ENCODE results near the gene CCL15. TPM values are rescaled to one million over a fixed set of nuclear protein-coding genes. Genes with fewer than 3 reads are reported as not detected.
"Not testable (repeated sequence)": the region's sequence is repeated elsewhere in the genome, so short reads cannot be mapped to it uniquely, and the experiment has no call there.

The CCL15 gene
- total and polyA plus RNA-seq, 2 of the 13 experiments (the other 11 are each of a cell fraction or from before 2014, with no cell fraction given) = 29.2 to 45.9 TPM

GRCh38 chr17:35998018-35998545, 3.3 kb downstream of the CCL15 start (continued):
- TF ChIP-seq ZSCAN29 (CRISPR knock-in tag; conservative IDR thresholded peaks at IDR 0.05) (no peak), CTCF (CRISPR knock-in tag; IDR thresholded peaks at IDR 0.05) (no peak), ZNF383 (CRISPR knock-in tag; IDR thresholded peaks at IDR 0.05; ENCODE audit: borderline replicate concordance) (no peak), HNF4A (CRISPR knock-in tag; IDR thresholded peaks at IDR 0.05) (no peak), RARG (CRISPR knock-in tag; IDR thresholded peaks at IDR 0.05; ENCODE audit: low read depth) (no peak), ZNF552 (CRISPR knock-in tag; IDR thresholded peaks at IDR 0.05; ENCODE audit: borderline replicate concordance) (no peak)

- H2AFZ ChIP-seq (ENCODE audit: low read length); ATAC-seq; H3K9me3 ChIP-seq (ENCODE audit: low read length); H3K27ac ChIP-seq (ENCODE audit: extremely low read length, insufficient read depth, low read length); H4K20me1 ChIP-seq (ENCODE audit: insufficient read depth, low read length); CTCF ChIA-PET (ENCODE audit: low intra/inter-chr PET ratio, low total read pairs); BruUV-seq (replicated peaks); H3K4me2 ChIP-seq (ENCODE audit: low read depth, low read length); in situ Hi-C loops (cut with HindIII; ENCODE audit: extremely low pct_ligation_motif_present, low pct_unique_long_range_greater_than_20kb); intact Hi-C loops (cut with micrococcal nuclease; ENCODE audit: unreplicated experiment); DNase-seq (ENCODE audit: low spot score); H3K4me3 ChIP-seq (replicated peaks in 1 of 3; ENCODE audit: insufficient read depth in 1 of 3, low read depth in 2 of 3, low read length in 3 of 3); H3K27me3 ChIP-seq (ENCODE audit: control insufficient read depth in 1 of 2, insufficient read depth in 2 of 2, low read length in 2 of 2); H3K79me2 ChIP-seq (ENCODE audit: insufficient read depth, low read length); FAIRE-seq; H3K9ac ChIP-seq (ENCODE audit: insufficient read depth, low read depth, low read length): not testable (repeated sequence)
- 69% methylated on average over 2 of the region's 2 CpGs for WGBS (ENCODE audit: low lambda C conversion rate)
- Histone ChIP-seq H3K4me1 (ENCODE audit: insufficient read depth, low read length) (peaks cover 61% of the 10 kb centered on the region), H3K36me3 (replicated peaks in 1 of 2; ENCODE audit: control insufficient read depth in 1 of 2, insufficient read depth in 2 of 2, low read length in 2 of 2) (peaks cover 5 to 21% of the 10 kb centered on the region in 2 experiments; a peak in 4 of 5 replicates)
- POLR2A ChIA-PET = interaction anchor here (2.3 to 6.4 kb wide), 2 partner anchors 14 to 22 kb away, joined by 11 to 47 read pairs; partner anchors contain the start of gene CCL16
These were observed 6.0 kb downstream of the CCL15 start for GRCh38 chr17:35995346-35995745.
